Thyroid gland (tissue), 4 donors: ENCODE measurements around the gene ALKBH3. TPM values are rescaled to one million over a fixed set of nuclear protein-coding genes. Genes with fewer than 3 reads are reported as not detected.

Experiments used
- DNase-seq, 2 donors: peaks; one replicate each; pipeline ENCODE4 v3.0.0-alpha.2; 2019
- H3K27ac ChIP-seq, 3 donors: fragments of 200-600 bp; sonication (generic); 1 replicate in 2 of 3; 2 replicates in 1 of 3; pipeline ENCODE4 v1.5.1; 2016 to 2019; ENCODE audit warnings: mild to moderate bottlenecking in 1 of 3, moderate library complexity in 1 of 3
- H3K27me3 ChIP-seq: fragments of 200-600 bp; sonication (generic); one replicate; pipeline ENCODE4 v1.5.1; 2019
- H3K36me3 ChIP-seq, 2 donors: fragments of 200-600 bp; sonication (generic); one replicate each; pipeline ENCODE4 v1.5.1; 2016 to 2019
- H3K4me1 ChIP-seq, 2 donors: fragments of 200-600 bp; sonication (generic); one replicate each; pipeline ENCODE4 v1.5.1; 2017 to 2019
- H3K4me3 ChIP-seq, 3 donors: fragments of 200-600 bp; sonication (generic); replicated peaks in 1 of 3; 1 replicate in 2 of 3; 2 replicates in 1 of 3; pipeline ENCODE4 v1.5.1; 2016; ENCODE audit warnings: mild to moderate bottlenecking in 1 of 3
- H3K9me3 ChIP-seq: fragments of 200-600 bp; sonication (generic); one replicate; pipeline ENCODE4 v1.5.1; 2017
- POLR2A ChIP-seq, 2 donors: fragments of 450-650 bp; IDR thresholded peaks; one replicate each; pipeline ENCODE4 v1.6.1; 2017; ENCODE audit warnings: antibody characterized with exemption in 2 of 2, mild to moderate bottlenecking in 2 of 2, moderate library complexity in 1 of 2
- WGBS, 2 donors: methylation state at CpG; one replicate each; pipeline ENCODE4 v1.1.5; 2017; 5-methylcytosine and 5-hydroxymethylcytosine counted together
- intact Hi-C: fragments of 100-400 bp; cut with DNase I; formaldehyde crosslinking; loops from one replicate; pipeline ENCODE4 v1.15.1; 2023
- total RNA-seq, 4 donors: library from RNA; depleted of rRNA; stranded (reverse); fragments of >200 nt; gene quantifications; one replicate each; pipeline ENCODE4 v1.2.3, GENCODE V29; 2016
- TF ChIP-seq, protein P1 (sequence below), 6 experiments: fragments of 200-600 bp in 3 of 6; fragments of 450-650 bp in 3 of 6; sonication (generic) in 3 of 6; IDR thresholded peaks; one replicate each; pipeline ENCODE4 v1.5.1; 2016 to 2019; ENCODE audit warnings: antibody characterized with exemption in 6 of 6, mild to moderate bottlenecking in 2 of 6, inconsistent platforms in 1 of 6, moderate library complexity in 1 of 6

Gene ALKBH3
- total RNA-seq, 4 donors from 2014 or later = 32.6 to 44.3 (median 40.4) TPM

DNA sequence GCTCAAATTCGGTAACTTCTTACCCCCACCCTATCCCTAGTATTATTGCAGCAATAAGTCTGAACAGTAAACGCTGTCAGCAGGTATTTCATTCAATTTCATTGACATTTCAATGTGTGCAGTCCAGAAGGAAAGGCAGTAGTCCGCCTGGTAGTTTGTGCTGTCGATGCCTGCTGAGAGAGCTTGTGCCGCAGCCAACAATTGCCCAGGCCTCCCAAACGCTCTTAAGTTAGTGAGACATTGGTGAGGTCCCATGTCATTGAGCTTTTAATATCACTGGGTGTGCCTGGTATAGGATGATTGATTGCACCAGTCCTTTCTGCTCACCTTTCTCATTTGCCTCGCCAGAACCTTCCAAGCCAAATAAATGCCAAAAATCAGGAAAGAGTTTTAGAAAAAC lies 28.1 kb downstream of the ALKBH3 start:
- no peak for DNase-seq
- intact Hi-C loops = no loop called here
- no peaks in the 10 kb centered on the region for H3K36me3 ChIP-seq
- no peak for TF ChIP-seq POLR2A (IDR thresholded peaks at IDR 0.05)
- H3K4me1 ChIP-seq = peaks cover 0 to 8% of the 10 kb centered on the region in 2 donors
- H3K27me3 ChIP-seq = no peaks in the 10 kb centered on the region
- no peak overlapping the region for H3K27ac ChIP-seq
- 91 to 93% methylated on average over 7 of the region's 7 CpGs for WGBS, 2 donors
- no peaks in the 10 kb centered on the region for H3K9me3 ChIP-seq
- no peak overlapping the region for H3K4me3 ChIP-seq

DNA sequence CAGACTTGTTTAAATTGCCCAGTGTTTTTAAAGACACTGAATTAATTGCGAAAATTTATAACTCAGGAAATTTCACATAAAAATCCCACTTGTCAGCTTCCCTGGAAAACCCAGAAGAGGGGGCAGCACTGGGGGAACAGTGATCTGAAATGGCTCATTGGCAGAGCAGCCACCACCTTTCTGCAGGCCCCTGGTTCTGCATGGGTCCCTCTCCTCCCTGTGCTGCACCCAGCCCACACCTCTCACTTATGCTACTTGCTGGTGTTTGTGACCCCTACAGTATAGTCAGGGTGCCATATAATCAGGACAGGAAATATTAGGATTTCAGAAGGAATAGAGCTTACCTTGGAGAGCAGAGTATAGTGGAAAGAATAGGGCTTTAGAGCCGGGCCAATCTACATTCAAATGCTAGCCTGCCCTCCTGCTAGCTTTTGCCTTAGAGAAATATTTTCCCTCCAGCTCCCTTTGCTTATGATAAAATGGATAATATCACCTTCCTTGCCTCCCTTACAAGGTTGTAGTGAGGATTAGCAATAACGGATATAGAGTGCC lies 33.3 kb downstream of the ALKBH3 start:
- 80 to 86% methylated on average over 3 of the region's 3 CpGs for WGBS, 2 donors
- Histone ChIP-seq H3K27ac (no peak overlapping the region), H3K4me1 (no peaks in the 10 kb centered on the region), H3K4me3 (no peak overlapping the region), H3K27me3 (no peaks in the 10 kb centered on the region), H3K9me3 (no peaks in the 10 kb centered on the region), H3K36me3 (peaks cover 0 to 1% of the 10 kb centered on the region in 2 donors)
- DNase-seq = no peak
- intact Hi-C loops = no loop called here
- TF ChIP-seq POLR2A (IDR thresholded peaks at IDR 0.05) = no peak
- TF ChIP-seq, protein P1, sequence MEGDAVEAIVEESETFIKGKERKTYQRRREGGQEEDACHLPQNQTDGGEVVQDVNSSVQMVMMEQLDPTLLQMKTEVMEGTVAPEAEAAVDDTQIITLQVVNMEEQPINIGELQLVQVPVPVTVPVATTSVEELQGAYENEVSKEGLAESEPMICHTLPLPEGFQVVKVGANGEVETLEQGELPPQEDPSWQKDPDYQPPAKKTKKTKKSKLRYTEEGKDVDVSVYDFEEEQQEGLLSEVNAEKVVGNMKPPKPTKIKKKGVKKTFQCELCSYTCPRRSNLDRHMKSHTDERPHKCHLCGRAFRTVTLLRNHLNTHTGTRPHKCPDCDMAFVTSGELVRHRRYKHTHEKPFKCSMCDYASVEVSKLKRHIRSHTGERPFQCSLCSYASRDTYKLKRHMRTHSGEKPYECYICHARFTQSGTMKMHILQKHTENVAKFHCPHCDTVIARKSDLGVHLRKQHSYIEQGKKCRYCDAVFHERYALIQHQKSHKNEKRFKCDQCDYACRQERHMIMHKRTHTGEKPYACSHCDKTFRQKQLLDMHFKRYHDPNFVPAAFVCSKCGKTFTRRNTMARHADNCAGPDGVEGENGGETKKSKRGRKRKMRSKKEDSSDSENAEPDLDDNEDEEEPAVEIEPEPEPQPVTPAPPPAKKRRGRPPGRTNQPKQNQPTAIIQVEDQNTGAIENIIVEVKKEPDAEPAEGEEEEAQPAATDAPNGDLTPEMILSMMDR (IDR thresholded peaks at IDR 0.05) = no peak

DNA sequence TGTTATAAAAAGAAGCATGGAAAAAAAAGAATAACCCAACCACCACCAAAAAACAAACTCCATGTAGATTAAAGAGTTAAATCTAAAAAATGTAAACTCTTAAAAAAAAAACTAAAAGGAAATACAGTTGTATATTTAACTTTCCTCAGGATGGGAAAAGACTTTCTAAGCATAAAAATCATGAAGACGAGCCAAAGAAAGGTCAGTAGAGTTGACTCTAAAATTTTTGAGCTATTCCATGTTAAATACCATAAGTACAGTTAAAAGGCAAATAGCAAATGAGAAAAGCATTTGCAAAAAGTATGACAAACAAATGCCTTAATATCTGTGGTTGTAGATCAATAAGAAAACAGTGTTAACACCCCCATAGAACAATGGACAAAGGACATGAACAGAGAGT lies 33.8 kb downstream of the ALKBH3 start:
- WGBS, 2 donors = 71 to 86% methylated on average over 1 of the region's 1 CpG
- no peak for DNase-seq
- H3K27me3 ChIP-seq = no peaks in the 10 kb centered on the region
- no peak overlapping the region for H3K27ac ChIP-seq
- peaks cover under 1 to 7% of the 10 kb centered on the region in 2 donors for H3K36me3 ChIP-seq
- no peaks in the 10 kb centered on the region for H3K9me3 ChIP-seq
- intact Hi-C loops = no loop called here
- H3K4me3 ChIP-seq = no peak overlapping the region
- no peaks in the 10 kb centered on the region for H3K4me1 ChIP-seq
- no peak for TF ChIP-seq POLR2A (IDR thresholded peaks at IDR 0.05)
- TF ChIP-seq, protein P1 (IDR thresholded peaks at IDR 0.05) = no peak

DNA sequence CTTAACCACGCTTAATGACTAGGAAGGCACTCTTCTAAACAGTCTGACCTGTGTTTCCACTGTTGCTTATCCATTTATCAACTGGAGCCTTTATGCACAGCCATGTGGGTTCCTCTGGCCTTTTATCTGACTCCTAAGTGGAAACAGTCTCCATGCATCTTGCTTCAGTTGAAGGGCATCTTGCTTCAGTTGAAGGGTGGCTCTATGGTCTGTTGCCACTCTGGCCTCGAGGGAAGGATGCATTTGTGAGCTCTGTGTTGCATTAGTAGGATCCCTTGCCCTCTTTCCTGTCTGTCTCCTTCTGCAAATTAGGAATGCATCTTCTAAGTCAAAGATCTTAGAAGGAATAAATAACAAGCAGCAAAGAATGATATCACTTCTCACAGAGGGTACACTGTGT lies 36.0 kb downstream of the ALKBH3 start:
- intact Hi-C loops = no loop called here
- Histone ChIP-seq H3K27ac (no peak overlapping the region), H3K27me3 (no peaks in the 10 kb centered on the region), H3K36me3 (peaks cover 12 to 23% of the 10 kb centered on the region in 2 donors), H3K9me3 (no peaks in the 10 kb centered on the region), H3K4me3 (no peak overlapping the region), H3K4me1 (peaks cover 0 to 13% of the 10 kb centered on the region in 2 donors)
- DNase-seq = no peak
- TF ChIP-seq, protein P1 (IDR thresholded peaks at IDR 0.05) = no peak
- TF ChIP-seq POLR2A (IDR thresholded peaks at IDR 0.05) = no peak
- WGBS, 2 donors = 80 to 86% methylated on average over 2 of the region's 2 CpGs

DNA sequence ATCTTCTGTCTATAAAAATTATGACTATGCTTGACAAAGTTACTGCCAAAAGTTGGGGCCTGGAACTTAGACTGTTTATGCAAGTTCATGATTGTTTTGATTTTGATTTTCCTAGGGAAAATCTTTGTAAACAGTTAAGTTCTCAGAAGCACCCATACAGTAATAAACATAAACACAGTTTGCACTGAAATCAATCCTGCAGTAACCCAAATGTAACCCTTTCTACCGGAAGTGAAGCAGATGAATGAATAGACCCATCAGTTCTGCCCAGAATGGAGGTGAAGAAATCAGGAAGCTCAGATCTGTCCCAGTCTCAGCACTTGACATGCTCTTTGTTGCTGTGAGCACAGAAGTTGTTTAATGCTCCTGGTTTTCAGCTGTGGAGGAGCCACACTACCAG lies 37.2 kb downstream of the ALKBH3 start:
- H3K27me3 ChIP-seq = no peaks in the 10 kb centered on the region
- no peaks in the 10 kb centered on the region for H3K9me3 ChIP-seq
- no peak overlapping the region for H3K27ac ChIP-seq
- DNase-seq = no peak
- 33 to 77% methylated on average over 1 of the region's 1 CpG for WGBS, 2 donors
- H3K4me3 ChIP-seq = no peak overlapping the region
- peaks cover 0 to 13% of the 10 kb centered on the region in 2 donors for H3K4me1 ChIP-seq
- intact Hi-C loops = no loop called here
- peaks cover 12 to 23% of the 10 kb centered on the region in 2 donors for H3K36me3 ChIP-seq
- TF ChIP-seq POLR2A (IDR thresholded peaks at IDR 0.05) = no peak
- TF ChIP-seq, protein P1 (IDR thresholded peaks at IDR 0.05) = no peak
